Measurements from ENCODE around the gene ARFGAP2.

ARFGAP2 gene

DNA sequence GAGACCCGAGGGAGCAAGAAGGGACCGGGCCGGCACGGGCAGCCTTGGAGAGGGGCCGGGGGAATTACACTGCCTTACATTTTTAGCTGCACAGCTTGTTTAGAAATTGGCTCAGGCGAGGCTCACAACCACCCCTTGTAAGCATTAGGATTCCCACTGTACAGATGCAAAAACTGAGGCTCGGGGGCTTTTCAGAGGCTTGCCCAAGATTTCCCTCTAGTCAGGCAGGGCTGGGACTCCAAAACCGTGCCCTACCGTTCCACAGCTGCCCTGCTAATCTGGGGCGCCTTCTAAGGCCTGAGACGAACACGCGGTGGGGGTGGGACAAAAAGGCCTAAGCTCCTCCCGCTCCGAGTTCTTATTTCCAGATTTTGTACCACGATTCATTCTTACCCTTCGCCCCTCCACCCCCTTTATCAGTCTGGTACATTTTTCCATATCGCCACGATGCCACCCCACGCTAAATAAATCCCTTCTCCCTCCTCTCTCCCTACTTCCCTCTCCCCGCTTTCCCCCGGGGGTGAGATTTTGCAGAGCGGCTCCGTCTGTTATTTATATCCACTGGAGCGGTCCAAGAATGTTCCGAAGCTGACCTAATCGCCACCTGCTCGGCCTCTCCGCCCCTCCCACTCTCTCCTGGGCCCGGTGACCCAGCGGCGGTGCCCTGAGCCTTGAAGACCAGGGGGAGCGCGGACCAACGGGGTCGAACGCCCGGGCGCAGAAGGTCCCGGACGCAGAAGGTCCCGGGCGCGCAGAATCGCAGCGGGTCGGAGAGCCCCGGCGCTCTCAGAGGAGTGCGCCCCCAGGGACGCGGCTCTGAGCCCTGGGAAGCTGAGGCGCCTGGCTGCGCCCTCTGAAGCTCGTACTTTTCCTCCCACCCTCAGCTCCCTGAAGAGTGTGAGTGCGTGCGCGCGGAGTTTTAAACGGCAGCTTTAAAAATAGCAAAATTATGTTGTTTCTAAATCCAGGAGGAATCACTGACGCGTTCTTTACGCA, 10.3 kb upstream of the ARFGAP2 start:
- peak; percentile 54 to 63 for DNase-seq

DNA sequence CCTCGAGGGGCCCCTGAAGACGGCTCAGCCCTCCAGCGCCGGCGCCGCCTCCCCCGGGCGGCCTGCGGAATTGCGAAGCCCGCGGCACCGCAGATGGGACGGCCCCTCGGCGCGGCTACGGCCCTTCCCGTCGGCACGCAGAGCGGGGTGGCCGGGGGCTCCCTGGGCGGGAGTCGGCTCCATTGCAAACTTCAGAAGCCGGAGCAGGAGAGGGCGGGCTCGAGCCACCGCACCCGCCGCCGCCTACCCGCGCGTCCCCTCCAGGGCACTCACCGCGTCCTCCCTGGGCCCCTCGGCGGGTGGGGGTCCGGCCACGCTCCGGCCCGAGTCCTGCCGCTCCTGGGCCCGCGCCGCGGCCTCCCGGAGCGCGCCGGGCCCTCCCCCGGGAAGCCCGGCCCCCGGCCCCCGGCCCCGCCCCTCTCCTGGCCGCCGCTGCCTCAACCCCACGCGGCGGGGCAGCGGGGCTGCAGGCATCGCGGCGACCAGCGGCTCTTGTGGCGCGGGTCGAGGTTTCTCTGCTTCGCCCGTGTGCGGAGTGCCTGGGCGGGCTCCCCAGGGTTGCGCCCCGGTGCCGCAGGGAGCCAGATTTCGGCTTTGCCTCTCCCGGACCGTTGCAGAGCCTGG, 9.5 kb upstream of the ARFGAP2 start, which contains the start of gene PACSIN3:
Gene PACSIN3 (minus strand): TSS at position 359 of the 624 bp plus-strand sequence. CDS start 3,707 bp downstream, outside the sequence.
- DNase-seq = peak; percentile 24 to 57

DNA sequence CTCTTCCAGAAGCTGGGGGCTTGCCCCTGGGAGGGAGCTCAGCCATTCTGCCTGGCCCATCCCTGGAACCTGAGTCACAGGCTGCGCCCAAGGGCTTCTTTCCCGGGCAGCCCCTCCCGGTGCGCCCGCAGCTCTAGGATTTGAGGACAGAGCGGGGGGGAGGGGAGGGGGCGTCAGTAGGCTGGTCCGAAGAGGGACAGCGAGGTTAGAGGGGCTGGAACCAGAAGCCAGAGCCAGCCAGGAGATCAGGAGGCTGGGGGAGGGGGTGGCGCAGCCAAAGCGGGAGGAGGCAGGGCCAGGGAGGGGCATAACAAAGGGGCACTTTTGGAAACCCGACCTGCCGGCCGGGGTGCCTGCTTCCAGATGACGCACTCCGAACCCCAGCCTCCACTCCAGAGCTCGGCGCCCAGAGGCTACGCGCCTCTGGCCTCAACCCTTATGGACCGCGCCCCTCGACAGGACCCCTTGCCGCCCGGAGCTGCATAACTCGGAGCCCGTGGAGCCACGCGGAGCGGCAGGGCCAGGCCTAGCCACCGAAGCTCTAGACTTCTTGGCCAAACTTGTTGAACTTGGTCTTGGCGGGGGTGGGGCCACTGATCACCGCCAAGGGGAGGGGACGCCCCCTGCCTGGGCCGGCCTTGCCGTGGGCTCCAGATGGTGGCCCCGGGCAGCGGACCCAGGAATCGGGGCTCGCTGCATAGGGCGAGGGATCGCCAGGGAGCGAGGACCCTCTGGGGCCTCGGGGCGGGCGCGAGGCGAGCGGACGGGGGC, 8.8 kb upstream of the ARFGAP2 start:
- DNase-seq = no peak

DNA sequence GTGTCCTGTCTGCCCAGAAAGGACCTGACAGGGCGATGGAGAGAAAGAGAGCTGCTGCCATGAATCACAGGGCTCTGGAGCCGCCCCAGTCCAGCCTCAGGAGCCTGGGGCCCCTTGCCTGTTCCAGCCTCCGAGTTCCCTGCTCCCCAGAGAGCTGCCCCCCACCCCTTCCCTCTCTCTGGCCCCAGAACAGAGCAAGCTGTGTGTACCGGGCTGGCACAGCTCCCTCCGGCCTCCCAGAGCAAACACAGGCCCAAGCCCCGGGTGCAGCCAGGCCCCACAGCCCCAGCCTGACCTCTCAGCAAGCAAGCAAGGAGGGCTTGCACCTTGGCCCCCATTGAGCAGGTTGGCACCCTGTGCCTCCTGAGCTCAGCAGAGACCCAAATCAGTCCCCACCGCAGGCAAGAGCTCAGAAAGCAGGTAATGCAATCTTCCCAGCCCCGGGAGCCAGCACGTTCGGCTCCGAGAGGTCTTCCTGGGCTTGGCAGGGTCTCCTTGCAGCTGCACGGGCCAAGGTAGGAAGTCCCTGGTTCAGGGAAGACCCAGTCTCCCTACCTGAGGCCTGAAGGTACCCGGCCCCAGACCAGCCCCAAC, 8.1 kb upstream of the ARFGAP2 start:
- DNase-seq = no peak

DNA sequence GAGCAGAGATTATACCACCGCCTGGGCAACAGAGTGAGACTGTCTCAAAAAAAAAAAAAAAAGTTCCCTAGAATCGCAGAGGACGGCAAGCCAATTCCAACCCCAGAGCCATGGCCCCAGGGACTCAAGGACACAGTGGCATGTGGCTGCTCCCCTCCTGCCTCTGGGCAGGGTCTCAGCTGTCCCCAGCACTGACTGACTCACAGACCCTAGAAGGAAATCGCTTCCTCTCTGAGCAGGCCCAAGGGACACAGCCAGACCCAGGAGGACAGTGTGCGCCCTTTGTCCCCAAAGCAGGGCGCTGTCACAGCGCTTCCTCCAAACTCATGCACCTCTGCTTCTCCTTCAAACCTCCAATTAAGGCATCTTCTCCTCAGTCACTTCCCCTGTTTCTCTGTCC, 7.3 kb upstream of the ARFGAP2 start:
- DNase-seq = no peak

DNA sequence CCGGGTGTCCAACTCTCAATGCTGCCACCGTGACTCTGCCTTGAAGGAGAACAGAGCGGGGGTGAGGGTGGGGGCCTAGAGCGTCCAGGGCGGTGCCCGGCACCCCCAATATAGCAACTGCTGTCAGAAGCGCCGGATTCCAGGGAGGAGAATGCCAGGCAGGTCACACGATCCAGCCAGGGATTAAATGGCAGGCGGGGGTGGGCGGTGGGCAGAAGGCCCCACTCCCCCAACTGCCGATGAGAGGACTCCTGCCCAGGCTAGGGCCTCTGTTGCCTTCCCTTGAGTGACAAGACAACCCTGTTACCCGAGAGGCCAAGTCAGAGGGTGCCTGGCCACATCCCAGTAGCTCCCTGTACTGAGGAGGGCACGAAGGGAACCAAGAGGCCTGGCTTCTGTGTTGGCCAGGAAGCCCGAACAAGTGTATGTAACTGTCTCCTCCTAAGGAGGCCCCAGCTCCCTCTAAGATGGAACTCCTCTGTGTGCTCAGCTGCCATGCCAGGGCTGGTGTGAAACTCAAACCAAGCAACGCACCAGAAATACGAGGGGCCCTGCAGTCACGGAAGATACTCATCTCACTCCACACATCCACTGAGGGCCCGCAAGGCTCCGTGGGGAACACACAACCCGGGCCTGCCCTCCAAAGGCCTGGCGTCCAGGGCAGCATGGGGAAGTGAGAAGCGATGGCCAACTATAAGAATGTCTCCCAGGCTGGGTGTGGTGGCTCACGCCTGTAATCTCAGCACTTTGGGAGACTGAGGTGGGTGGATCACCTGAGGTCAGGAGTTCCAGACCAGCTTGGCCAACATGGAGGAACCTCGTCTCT, 6.6 kb upstream of the ARFGAP2 start:
- no peak for DNase-seq

DNA sequence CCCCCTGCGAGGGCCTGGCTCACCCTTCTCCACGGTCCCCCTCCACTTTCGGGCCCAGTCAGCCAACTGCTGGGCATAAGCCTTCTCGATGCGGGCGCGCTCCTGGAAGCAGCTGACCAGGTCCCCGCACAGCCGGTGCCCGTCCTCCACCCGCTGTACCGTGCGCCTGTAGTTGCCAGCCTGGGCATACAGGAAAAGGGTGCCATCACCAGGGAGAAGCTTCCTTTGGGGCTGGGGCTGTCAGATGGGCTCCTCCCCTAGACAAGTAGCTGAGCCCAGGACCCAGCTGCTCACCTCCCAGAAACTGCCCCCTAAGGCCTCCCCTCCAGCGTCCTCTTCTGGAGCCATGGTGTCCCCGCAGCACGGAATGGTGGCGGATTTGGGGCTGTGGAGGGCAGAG, 5.7 kb upstream of the ARFGAP2 start:
- no peak for DNase-seq

DNA sequence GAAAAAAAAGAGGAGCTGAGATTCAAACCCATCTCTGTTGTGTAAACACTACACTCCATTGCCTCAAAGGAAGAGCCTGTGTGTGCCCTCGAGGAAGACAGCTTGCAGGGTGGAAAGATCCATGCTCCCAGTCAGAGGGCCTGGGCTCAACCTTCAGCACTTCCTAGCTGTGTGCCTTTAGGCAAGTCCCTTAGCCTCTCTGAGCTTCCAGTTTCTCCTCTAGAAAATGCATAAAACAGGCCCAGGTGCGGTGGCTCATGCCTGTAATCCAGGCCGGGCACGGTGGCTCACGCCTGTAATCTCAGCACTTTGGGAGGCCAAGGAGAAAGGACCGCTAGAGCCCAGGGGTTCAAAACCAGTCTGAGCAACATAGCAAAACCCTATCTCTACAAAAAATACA, 4.6 kb upstream of the ARFGAP2 start:
- DNase-seq = no peak

DNA sequence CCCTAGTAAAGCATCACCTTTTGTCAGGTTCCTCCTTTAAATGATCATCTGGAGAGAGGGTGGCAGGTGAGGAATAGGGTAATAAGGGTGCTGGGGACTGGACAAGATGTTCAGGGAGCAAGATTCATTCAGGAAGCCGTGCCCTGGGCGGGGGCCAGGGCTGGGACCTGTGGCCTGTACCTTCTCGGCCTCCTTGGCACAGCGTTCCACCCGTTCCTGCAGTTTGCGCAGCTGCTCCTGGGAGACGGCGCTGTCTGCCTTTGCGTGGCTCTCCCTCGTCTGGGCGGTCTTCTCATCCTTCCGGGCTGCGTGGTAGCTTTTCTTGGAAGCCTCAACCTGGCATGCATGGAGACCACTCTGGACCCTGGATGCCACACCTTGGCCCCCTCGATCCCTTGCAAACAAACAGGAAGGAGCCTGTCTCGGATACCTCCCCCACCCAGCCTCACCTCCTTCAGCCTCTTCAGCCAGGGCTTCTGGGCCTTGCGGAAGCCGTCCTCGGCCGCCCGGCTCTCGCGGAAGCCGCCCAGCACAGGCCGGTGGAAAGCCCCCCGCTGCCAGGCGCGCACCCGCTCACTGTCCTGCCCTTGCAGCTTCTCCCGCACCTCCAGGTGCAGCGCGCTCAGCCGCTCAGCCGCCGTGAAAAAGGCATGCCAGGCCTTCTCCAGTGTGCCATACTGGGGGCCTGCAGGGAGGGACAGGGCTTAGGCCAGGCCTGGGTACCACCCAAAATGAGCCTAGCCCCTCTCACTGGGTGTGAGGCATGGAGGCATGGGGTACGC, 3.5 kb upstream of the ARFGAP2 start:
- DNase-seq = no peak

DNA sequence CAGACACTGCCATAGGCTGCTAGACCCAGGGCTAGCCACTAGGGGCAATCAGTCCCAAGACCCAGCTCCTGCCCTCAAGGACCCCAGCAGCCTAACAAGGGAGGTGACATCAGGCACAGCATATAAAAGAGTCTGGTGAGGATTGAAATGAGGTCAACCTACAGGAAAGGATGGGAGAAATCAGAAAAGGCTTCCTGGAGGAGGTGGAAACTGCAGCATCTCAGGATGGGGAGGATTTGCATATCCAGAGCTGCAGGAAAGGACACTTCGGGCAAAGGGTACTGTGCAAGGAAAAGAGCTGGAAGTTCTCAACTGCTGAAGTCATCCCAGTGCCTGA, 2.9 kb upstream of the ARFGAP2 start:
- DNase-seq = peak; percentile 35 to 39

DNA sequence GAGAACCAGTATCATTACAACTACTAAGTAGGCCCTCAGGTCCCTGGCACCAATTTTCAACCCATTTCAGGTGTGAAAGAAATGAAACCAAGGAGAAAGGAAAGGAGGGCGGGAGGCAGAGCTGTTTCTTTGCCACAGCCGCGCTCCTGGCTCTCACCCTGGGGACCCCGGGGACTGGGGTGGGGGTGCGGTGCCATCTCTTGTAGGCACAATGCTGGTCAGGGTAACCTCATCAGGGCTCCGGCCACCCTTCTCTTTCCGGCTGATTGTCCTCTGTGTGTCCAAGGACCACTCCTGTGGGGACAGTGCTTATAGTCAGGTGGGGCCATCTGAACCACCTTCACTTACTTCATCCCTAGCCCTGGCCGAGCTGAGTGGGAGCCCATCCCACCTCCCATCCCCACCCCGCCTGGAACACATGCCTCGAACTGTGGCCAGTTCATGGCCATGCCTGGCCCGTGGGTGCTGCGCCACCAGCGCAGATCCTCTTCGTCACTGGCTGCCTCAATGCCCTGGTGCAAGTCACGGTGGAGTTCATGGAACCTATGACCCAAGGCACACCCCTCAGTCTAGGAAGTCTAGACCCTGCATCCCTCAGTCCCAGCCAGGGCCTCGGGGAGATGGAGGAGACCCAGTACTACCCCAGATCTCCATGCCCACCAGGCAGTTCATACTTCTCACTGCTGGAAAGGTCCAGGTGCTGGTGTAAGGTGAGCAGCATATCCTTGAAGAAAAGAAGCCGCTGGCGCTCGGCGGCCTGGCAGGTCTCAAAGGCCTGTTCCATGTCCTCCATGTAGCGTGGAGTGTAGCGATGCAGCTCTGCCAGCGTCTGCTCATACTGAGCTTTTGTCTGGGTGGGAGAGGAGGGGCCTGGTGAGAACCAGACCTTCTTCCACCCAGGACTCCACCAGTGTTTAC, 2.3 kb upstream of the ARFGAP2 start:
- DNase-seq = no peak

DNA sequence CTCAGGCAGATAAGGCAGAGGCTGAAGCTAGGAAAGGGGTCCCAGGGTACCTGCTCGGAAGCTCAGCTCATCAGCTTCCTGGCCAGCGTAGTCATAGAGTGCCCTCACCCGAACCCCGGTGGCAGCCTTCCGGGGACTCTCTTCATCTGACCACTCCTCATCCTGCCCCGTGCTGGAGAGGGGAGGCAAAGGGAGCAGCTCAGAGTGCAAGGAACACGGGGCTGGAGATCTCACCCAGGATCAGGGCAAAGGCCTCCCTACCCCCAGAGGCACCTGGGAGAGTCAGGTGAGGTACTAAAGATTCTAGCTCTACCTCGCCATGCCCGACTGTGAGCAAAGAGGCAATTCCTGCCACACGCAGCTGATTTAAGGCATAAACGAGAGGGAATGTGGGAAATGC, 1.6 kb upstream of the ARFGAP2 start:
- DNase-seq = no peak

DNA sequence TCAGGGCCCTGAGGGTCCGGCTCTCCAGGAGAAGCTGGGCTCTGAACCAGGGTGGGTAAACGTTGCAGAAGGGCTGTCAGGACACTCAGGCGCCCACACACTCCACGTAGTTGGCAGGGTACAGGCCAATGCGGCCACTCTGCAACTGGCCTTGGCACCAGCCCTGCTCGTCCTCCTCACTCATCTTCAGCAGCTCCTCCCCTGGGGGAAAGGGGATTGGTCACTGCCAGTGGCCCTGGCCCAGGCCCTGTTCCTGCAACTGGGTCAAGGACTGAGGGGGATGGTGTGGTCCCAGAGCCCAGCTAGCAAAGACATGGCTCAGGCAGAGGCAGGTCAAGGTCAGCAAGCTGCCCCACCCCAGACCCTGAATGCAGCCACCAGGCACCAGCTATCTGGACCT, 1.2 kb upstream of the ARFGAP2 start:
- no peak for DNase-seq

DNA sequence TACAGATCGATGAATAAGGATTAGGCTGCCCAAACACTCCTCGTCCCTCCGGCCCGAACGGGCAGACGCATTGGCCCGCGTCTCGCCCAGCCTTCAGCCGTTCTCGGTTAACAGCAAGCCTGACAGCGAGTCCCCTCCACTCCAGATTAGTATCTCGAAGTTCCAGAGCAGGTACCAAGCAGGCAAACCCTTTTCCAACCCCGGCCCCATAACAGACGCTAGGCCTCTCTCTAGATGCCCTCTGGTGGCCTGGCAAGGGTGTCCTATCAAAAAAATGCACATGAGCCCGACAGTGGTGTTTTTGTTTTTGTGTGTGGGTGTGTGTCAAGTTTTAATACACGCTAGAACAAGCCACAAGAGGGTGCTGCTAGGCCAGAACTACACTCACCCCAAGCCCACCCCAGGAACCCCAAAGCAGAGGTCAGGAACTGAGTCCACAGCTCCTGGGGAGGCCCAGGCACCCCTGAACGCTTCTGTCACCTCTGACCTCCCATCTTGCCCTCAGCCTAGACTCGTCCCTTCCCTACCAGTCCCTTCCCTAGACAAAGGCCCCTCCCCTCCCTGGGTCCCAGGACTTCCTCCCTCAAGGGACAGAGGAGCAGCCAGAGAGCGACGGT, 658 bp upstream of the ARFGAP2 start:
- peak; percentile 51 to 77 for DNase-seq

DNA sequence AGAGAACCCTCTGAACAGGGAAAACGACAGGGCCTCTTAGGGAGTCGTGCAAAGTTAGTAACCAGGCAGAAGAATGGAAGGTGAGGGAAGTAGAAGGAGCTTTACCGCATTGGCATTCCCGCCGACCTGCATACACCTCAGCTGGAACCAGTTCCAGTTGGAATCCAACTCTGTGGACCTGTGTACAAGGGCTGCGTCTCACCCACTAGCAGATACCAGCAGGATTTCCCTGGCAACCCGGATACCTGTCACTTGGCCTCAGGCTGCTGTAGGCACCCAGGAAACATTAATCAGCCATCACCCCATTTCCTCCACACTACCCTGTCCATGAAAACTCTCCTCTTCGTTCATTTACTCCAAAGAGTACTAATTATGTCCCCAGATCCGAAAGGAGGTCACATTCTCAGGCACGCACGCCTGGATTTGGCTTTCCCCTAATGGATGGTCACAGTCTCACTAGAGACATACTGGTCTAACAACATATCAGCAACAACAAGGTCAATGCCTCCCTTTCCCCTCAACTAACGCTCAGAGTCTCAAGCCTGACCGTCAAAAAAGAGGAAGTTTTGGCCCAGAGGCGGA, 842 bp downstream of the ARFGAP2 start:
- DNase-seq = no peak

DNA sequence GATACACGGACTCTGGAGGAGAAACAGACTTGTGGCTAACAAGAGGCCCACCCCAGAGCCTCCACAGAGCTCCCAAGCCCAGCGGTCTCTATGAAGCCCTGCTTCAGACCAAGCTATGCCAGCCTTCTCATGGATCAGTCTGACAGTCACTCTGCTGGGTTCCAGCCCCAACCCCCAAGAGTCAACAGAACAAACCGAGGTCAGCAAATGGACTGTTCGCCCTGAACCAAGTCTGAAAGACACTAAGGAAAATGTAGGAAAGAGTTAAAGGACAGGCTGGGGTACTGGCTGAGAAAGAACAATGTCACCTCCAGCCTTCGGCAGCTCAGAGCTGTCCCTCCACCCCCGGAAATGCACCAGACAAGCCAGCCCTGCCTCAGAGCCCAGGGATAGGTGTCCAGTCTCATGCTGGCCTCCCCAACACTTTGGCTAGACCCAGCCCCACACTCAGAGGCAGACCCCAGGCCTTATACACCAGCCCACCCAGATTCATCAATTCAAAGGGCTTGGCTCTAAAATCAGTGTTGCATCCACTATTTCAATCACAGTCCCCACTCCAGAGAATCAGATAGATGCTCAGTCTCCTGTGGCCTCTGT, 3.8 kb downstream of the ARFGAP2 start:
- DNase-seq = no peak

DNA sequence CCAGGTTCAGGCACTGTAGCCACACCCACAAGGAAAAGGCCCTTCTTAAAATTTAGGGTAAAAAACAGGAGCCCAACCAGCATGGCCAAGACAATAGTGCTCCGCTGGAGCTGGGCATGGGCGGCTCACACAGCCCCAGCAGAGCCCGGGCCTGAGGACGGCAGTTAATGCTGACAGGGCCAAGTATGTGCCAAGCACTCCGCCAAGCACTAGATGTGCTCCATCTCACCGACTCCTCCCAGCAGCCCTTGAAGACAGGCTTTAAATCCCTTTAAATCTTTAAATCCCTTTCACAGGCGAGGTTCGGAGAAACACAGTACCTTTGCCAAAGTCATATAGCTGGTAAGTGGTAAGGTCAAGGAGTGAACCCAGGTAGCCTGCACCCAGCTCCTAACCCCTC, 4.8 kb downstream of the ARFGAP2 start:
- DNase-seq = no peak

DNA sequence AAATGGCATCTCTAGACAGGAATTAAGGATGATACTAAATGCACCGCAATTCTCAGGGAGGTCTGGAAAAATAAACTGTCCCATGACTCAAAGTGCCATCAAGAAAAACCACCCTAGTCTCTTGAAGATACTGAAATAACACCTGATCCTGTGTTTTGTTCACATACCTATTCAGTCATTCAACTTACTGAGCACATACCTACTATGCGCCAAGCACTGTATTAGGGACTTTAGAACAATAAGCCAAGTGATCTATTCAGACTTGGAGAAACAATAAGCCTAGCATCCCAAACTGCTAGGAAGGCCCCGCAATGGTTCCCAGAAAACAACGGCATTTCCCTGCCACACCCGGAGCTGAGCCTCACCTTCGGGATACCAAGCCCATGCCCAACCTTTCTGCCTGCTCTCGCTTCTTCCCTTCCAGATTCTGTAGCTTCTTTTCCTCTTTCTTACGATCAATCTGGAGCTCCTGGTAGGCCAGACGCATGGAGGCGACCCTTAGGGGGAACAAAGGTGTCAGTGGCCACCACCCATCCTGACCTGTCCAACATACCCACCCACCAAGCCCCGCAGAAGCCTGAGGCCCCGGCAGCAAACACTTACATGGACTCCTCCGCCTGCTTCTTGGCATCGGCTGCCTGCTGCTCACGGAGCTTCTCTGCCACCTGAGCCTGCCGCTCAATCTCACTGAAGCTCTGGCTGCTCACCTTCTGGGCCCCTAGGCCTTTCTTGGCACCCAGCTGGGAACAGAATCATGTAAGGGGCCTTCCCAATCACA, 5.4 kb downstream of the ARFGAP2 start:
- no peak for DNase-seq

All from stimulated activated CD4-positive, alpha-beta T cell treated with anti-CD3 and anti-CD28 coated beads, Interleukin-4, amount 100 ng/mL, for 4 hours (primary cell).